ENCODE results near the gene SLC16A3.
A peak's percentile ranks its signal among the peaks of the same experiment; 100 is the strongest.

Gene SLC16A3

GRCh38 chr17:82236142-82236971, 7.5 kb downstream of the SLC16A3 start:
- peak; percentile 63 for DNase-seq (ENCODE audit: low read depth)

- DNase-seq (ENCODE audit: low read depth), result no peak
These were observed 8.4 kb downstream of the SLC16A3 start for GRCh38 chr17:82237083-82237745.

GRCh38 chr17:82237746-82238471, 9.1 kb downstream of the SLC16A3 start:
- no peak for DNase-seq (ENCODE audit: low read depth)

- DNase-seq (ENCODE audit: low read depth), result peak; percentile 62
These were observed 9.8 kb downstream of the SLC16A3 start for GRCh38 chr17:82238472-82239201.

- no peak for DNase-seq (ENCODE audit: low read depth)
These were observed 10.6 kb downstream of the SLC16A3 start for GRCh38 chr17:82239401-82239925.

- no peak for DNase-seq (ENCODE audit: low read depth)
These were observed 11.2 kb downstream of the SLC16A3 start for GRCh38 chr17:82239926-82240505.

GRCh38 chr17:82240506-82241182, 11.8 kb downstream of the SLC16A3 start:
- no peak for DNase-seq (ENCODE audit: low read depth)

GRCh38 chr17:82241183-82241925, 12.5 kb downstream of the SLC16A3 start:
- no peak for DNase-seq (ENCODE audit: low read depth)

GRCh38 chr17:82241926-82242697, 13.3 kb downstream of the SLC16A3 start:
- DNase-seq (ENCODE audit: low read depth), result no peak

- no peak for DNase-seq (ENCODE audit: low read depth)
These were observed 13.8 kb downstream of the SLC16A3 start for GRCh38 chr17:82242698-82242976.

- no peak for DNase-seq (ENCODE audit: low read depth)
These were observed 14.3 kb downstream of the SLC16A3 start for GRCh38 chr17:82242977-82243647.

- no peak for DNase-seq (ENCODE audit: low read depth)
These were observed 15.0 kb downstream of the SLC16A3 start for GRCh38 chr17:82243648-82244412.

GRCh38 chr17:82244413-82245133, 15.7 kb downstream of the SLC16A3 start:
- DNase-seq (ENCODE audit: low read depth), result no peak

- DNase-seq (ENCODE audit: low read depth), result no peak
These were observed 16.5 kb downstream of the SLC16A3 start for GRCh38 chr17:82245134-82246039.

GRCh38 chr17:82246040-82246364, 17.2 kb downstream of the SLC16A3 start:
- DNase-seq (ENCODE audit: low read depth), result no peak

GRCh38 chr17:82246365-82247181, 17.7 kb downstream of the SLC16A3 start:
- DNase-seq (ENCODE audit: low read depth), result no peak
